ELR (cell line): Measurements from ENCODE around the gene SNRNP40.
"Not testable (repeated sequence)": the region's sequence is repeated elsewhere in the genome, so short reads cannot be mapped to it uniquely, and the experiment has no call there.

Experiments used
- DNase-seq: peaks from one replicate; pipeline ENCODE4 v3.0.0-alpha.2; 2015; ENCODE audit warnings: low read depth

SNRNP40 gene

GRCh38 chr1:31296486-31297276 lies at the start of gene SNRNP40, which contains the start of gene ZCCHC17:
SNRNP40 (minus strand) TSS chr1:31296788; CDS start chr1:31296751, 37 bp downstream.
ZCCHC17 (plus strand) TSS chr1:31297032; CDS start chr1:31310099, 13,067 bp downstream.
- peak; percentile 100 for DNase-seq

GRCh38 chr1:31345635-31346034 lies 49.0 kb upstream of the SNRNP40 start:
- DNase-seq, result no peak

GRCh38 chr1:31344503-31344902 lies 47.9 kb upstream of the SNRNP40 start:
- DNase-seq, result no peak

GRCh38 chr1:31336687-31337467 lies 40.3 kb upstream of the SNRNP40 start:
- DNase-seq, result no peak

- peak; percentile 54 for DNase-seq
Measured at GRCh38 chr1:31335007-31335406, 38.4 kb upstream of the SNRNP40 start.

- no peak for DNase-seq
Measured at GRCh38 chr1:31327381-31327780, 30.8 kb upstream of the SNRNP40 start.

- no peak for DNase-seq
Measured at GRCh38 chr1:31326461-31326860, 29.9 kb upstream of the SNRNP40 start.

- DNase-seq, result no peak
Measured at GRCh38 chr1:31324992-31325391, 28.4 kb upstream of the SNRNP40 start.

GRCh38 chr1:31324093-31324492 lies 27.5 kb upstream of the SNRNP40 start:
- no peak for DNase-seq

- no peak for DNase-seq
Measured at GRCh38 chr1:31318146-31318545, 21.6 kb upstream of the SNRNP40 start.

GRCh38 chr1:31315902-31316301 lies 19.3 kb upstream of the SNRNP40 start:
- no peak for DNase-seq

GRCh38 chr1:31310198-31310597 lies 13.6 kb upstream of the SNRNP40 start:
- no peak for DNase-seq

GRCh38 chr1:31308036-31308435 lies 11.4 kb upstream of the SNRNP40 start:
- DNase-seq, result no peak

- DNase-seq, result peak; percentile 95
Measured at GRCh38 chr1:31306278-31306677, 9.7 kb upstream of the SNRNP40 start.

GRCh38 chr1:31302709-31303441 lies 6.3 kb upstream of the SNRNP40 start:
- DNase-seq, result no peak

- DNase-seq, result no peak
Measured at GRCh38 chr1:31300193-31300592, 3.6 kb upstream of the SNRNP40 start.

GRCh38 chr1:31299365-31299764 lies 2.8 kb upstream of the SNRNP40 start:
- peak; percentile 44 for DNase-seq

- peak; percentile 56 for DNase-seq
Measured at GRCh38 chr1:31297277-31298247, 974 bp upstream of the SNRNP40 start.

GRCh38 chr1:31295874-31296485 lies 608 bp downstream of the SNRNP40 start:
- peak; percentile 4 for DNase-seq

- DNase-seq, result no peak
Measured at GRCh38 chr1:31289021-31289420, 7.6 kb downstream of the SNRNP40 start.

- not testable (repeated sequence) for DNase-seq
Measured at GRCh38 chr1:31287791-31288190, 8.8 kb downstream of the SNRNP40 start.
